NT2/D1 (cell line): ENCODE data around the gene ACVR1C.

Experiments
- SUZ12 ChIP-seq: IDR thresholded peaks from 2 replicates; pipeline ENCODE4 v1.6.1; 2011; ENCODE audit not compliant: insufficient read length, insufficient read depth; ENCODE audit errors: extremely low read depth
- YY1 ChIP-seq: IDR thresholded peaks from 2 replicates; pipeline ENCODE4 v1.6.1; 2011; ENCODE audit not compliant: insufficient read length, insufficient read depth
- ZNF274 ChIP-seq: IDR thresholded peaks from 2 replicates; pipeline ENCODE4 v1.6.1; 2011; ENCODE audit warnings: mild to moderate bottlenecking, low read depth, low read length

DNA sequence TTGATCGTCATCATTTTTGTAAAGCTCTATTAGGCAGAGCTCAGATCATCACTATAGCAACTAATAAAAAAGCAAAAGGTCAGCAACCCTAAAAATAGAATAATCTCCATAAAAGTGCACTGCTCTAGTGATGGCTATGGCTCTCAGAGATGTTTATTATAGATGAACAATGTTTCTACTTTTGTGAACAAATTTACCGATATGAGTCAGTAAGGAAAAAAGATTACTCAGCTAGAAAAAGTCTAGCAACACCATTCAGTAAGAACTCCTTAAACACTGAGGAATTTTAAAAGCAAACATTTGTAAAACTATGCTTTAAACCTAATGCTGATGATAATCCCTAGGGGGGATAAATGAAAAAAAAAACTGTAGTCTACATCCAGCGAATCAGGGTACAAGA is 69.6 kb downstream of the ACVR1C start:
- TF ChIP-seq ZNF274 (no peak), YY1 (no peak), SUZ12 (no peak)
